Measurements from ENCODE around the gene FBLN2.

FBLN2 gene

GRCh38 chr3:13587442-13587841 is 38.5 kb downstream of the FBLN2 start:
- Histone ChIP-seq H3K4me1 (ENCODE audit: control insufficient read depth, insufficient read depth, low read depth, low read length) (peaks cover 6% of the 10 kb centered on the region), H3K27ac (ENCODE audit: low read length, poor library complexity, severe bottlenecking) (no peak overlapping the region), H3K4me3 (ENCODE audit: insufficient read depth in 1 of 2, low read depth in 1 of 2, low read length in 2 of 2) (no peak overlapping the region), H3K36me3 (ENCODE audit: control insufficient read depth in 1 of 2, insufficient read depth in 2 of 2, low read depth in 1 of 2, low read length in 2 of 2) (peaks cover 0 to 42% of the 10 kb centered on the region in 2 experiments), H4K8ac (ENCODE audit: low read length) (no peak overlapping the region), H2AK5ac (ENCODE audit: low read length, severe bottlenecking) (no peak overlapping the region), H2BK5ac (ENCODE audit: low read depth, low read length, poor library complexity, severe bottlenecking) (no peak overlapping the region), H4K91ac (ENCODE audit: low read length) (no peak overlapping the region), H2BK120ac (ENCODE audit: low read depth, low read length) (no peak overlapping the region), H3K27me3 (ENCODE audit: control insufficient read depth in 1 of 2, insufficient read depth in 1 of 2, low read length in 2 of 2) (no peaks in the 10 kb centered on the region), H3K9me3 (ENCODE audit: control insufficient read depth, low read length) (no peaks in the 10 kb centered on the region), H3K18ac (ENCODE audit: low read depth in 1 of 2, low read length in 2 of 2) (no peak overlapping the region), H3K79me1 (replicated peaks; ENCODE audit: low read length, poor library complexity, severe bottlenecking) (no peaks in the 10 kb centered on the region), H2BK12ac (ENCODE audit: low read length in 2 of 2) (no peak overlapping the region), H2BK15ac (ENCODE audit: low read depth, poor library complexity, severe bottlenecking) (no peak overlapping the region), H3K23ac (ENCODE audit: low read length in 2 of 2) (no peak overlapping the region), H3K4me2 (ENCODE audit: low read length, poor library complexity, severe bottlenecking) (no peak overlapping the region), H3K4ac (ENCODE audit: low read depth in 1 of 2, low read length in 2 of 2) (no peak overlapping the region), H2AFZ (ENCODE audit: low read depth, low read length) (no peak overlapping the region), H3K14ac (ENCODE audit: low read length in 2 of 2) (no peak overlapping the region), H3K9ac (ENCODE audit: low read length) (no peak overlapping the region)
- 61% methylated on average over 2 of the region's 3 CpGs for WGBS
- DNase-seq: no peak

GRCh38 chr3:13588221-13588701 is 39.3 kb downstream of the FBLN2 start:
- Histone ChIP-seq H3K27me3 (ENCODE audit: control insufficient read depth in 1 of 2, insufficient read depth in 1 of 2, low read length in 2 of 2) (no peaks in the 10 kb centered on the region), H2BK15ac (ENCODE audit: low read depth, poor library complexity, severe bottlenecking) (no peak overlapping the region), H3K4me3 (ENCODE audit: insufficient read depth in 1 of 2, low read depth in 1 of 2, low read length in 2 of 2) (no peak overlapping the region), H3K4me1 (ENCODE audit: control insufficient read depth, insufficient read depth, low read depth, low read length) (no peaks in the 10 kb centered on the region), H4K8ac (ENCODE audit: low read length) (no peak overlapping the region), H3K4me2 (ENCODE audit: low read length, poor library complexity, severe bottlenecking) (no peak overlapping the region), H2AK5ac (ENCODE audit: low read length, severe bottlenecking) (no peak overlapping the region), H3K9ac (ENCODE audit: low read length) (no peak overlapping the region), H4K91ac (ENCODE audit: low read length) (no peak overlapping the region), H3K27ac (ENCODE audit: low read length, poor library complexity, severe bottlenecking) (no peak overlapping the region), H3K36me3 (ENCODE audit: control insufficient read depth in 1 of 2, insufficient read depth in 2 of 2, low read depth in 1 of 2, low read length in 2 of 2) (peaks cover 0 to 44% of the 10 kb centered on the region in 2 experiments), H3K18ac (ENCODE audit: low read depth in 1 of 2, low read length in 2 of 2) (no peak overlapping the region), H2BK120ac (ENCODE audit: low read depth, low read length) (no peak overlapping the region), H2BK12ac (ENCODE audit: low read length in 2 of 2) (no peak overlapping the region), H3K79me1 (replicated peaks; ENCODE audit: low read length, poor library complexity, severe bottlenecking) (no peaks in the 10 kb centered on the region), H3K23ac (ENCODE audit: low read length in 2 of 2) (no peak overlapping the region), H3K4ac (ENCODE audit: low read depth in 1 of 2, low read length in 2 of 2) (no peak overlapping the region), H3K9me3 (ENCODE audit: control insufficient read depth, low read length) (no peaks in the 10 kb centered on the region), H3K14ac (ENCODE audit: low read length in 2 of 2) (no peak overlapping the region), H2AFZ (ENCODE audit: low read depth, low read length) (no peak overlapping the region), H2BK5ac (ENCODE audit: low read depth, low read length, poor library complexity, severe bottlenecking) (no peak overlapping the region)
- DNase-seq: no peak
- 87% methylated on average over 13 of the region's 16 CpGs for WGBS

- Histone ChIP-seq H2BK15ac (ENCODE audit: low read depth, poor library complexity, severe bottlenecking) (no peak overlapping the region), H2BK5ac (ENCODE audit: low read depth, low read length, poor library complexity, severe bottlenecking) (no peak overlapping the region), H2AK5ac (ENCODE audit: low read length, severe bottlenecking) (no peak overlapping the region), H2AFZ (ENCODE audit: low read depth, low read length) (no peak overlapping the region), H3K27me3 (ENCODE audit: control insufficient read depth in 1 of 2, insufficient read depth in 1 of 2, low read length in 2 of 2) (peaks cover 0 to 1% of the 10 kb centered on the region in 2 experiments), H2BK120ac (ENCODE audit: low read depth, low read length) (no peak overlapping the region), H2BK12ac (ENCODE audit: low read length in 2 of 2) (no peak overlapping the region), H3K4me2 (ENCODE audit: low read length, poor library complexity, severe bottlenecking) (no peak overlapping the region), H3K4ac (ENCODE audit: low read depth in 1 of 2, low read length in 2 of 2) (no peak overlapping the region), H4K91ac (ENCODE audit: low read length) (no peak overlapping the region), H3K9me3 (ENCODE audit: control insufficient read depth, low read length) (no peaks in the 10 kb centered on the region), H3K23ac (ENCODE audit: low read length in 2 of 2) (no peak overlapping the region), H4K8ac (ENCODE audit: low read length) (no peak overlapping the region), H3K14ac (ENCODE audit: low read length in 2 of 2) (no peak overlapping the region), H3K27ac (ENCODE audit: low read length, poor library complexity, severe bottlenecking) (no peak overlapping the region), H3K9ac (ENCODE audit: low read length) (no peak overlapping the region), H3K4me3 (ENCODE audit: insufficient read depth in 1 of 2, low read depth in 1 of 2, low read length in 2 of 2) (no peak overlapping the region), H3K79me1 (replicated peaks; ENCODE audit: low read length, poor library complexity, severe bottlenecking) (no peaks in the 10 kb centered on the region), H3K4me1 (ENCODE audit: control insufficient read depth, insufficient read depth, low read depth, low read length) (no peaks in the 10 kb centered on the region), H3K36me3 (ENCODE audit: control insufficient read depth in 1 of 2, insufficient read depth in 2 of 2, low read depth in 1 of 2, low read length in 2 of 2) (peaks cover 0 to 43% of the 10 kb centered on the region in 2 experiments), H3K18ac (ENCODE audit: low read depth in 1 of 2, low read length in 2 of 2) (no peak overlapping the region)
- 87% methylated on average over 4 of the region's 4 CpGs for WGBS
- no peak for DNase-seq
Measured at GRCh38 chr3:13588993-13589392, 40.1 kb downstream of the FBLN2 start.

GRCh38 chr3:13590841-13591520 is 42.1 kb downstream of the FBLN2 start:
- Histone ChIP-seq H4K8ac (ENCODE audit: low read length) (no peak overlapping the region), H3K14ac (ENCODE audit: low read length in 2 of 2) (no peak overlapping the region), H3K18ac (ENCODE audit: low read depth in 1 of 2, low read length in 2 of 2) (no peak overlapping the region), H3K27me3 (ENCODE audit: control insufficient read depth in 1 of 2, insufficient read depth in 1 of 2, low read length in 2 of 2) (peaks cover 0 to 21% of the 10 kb centered on the region in 2 experiments), H3K79me1 (replicated peaks; ENCODE audit: low read length, poor library complexity, severe bottlenecking) (no peaks in the 10 kb centered on the region), H2AK5ac (ENCODE audit: low read length, severe bottlenecking) (no peak overlapping the region), H2BK12ac (ENCODE audit: low read length in 2 of 2) (no peak overlapping the region), H3K4ac (ENCODE audit: low read depth in 1 of 2, low read length in 2 of 2) (no peak overlapping the region), H2BK15ac (ENCODE audit: low read depth, poor library complexity, severe bottlenecking) (no peak overlapping the region), H2AFZ (ENCODE audit: low read depth, low read length) (no peak overlapping the region), H3K36me3 (ENCODE audit: control insufficient read depth in 1 of 2, insufficient read depth in 2 of 2, low read depth in 1 of 2, low read length in 2 of 2) (peaks cover 0 to 36% of the 10 kb centered on the region in 2 experiments), H4K91ac (ENCODE audit: low read length) (no peak overlapping the region), H2BK5ac (ENCODE audit: low read depth, low read length, poor library complexity, severe bottlenecking) (no peak overlapping the region), H3K4me1 (ENCODE audit: control insufficient read depth, insufficient read depth, low read depth, low read length) (peaks cover 8% of the 10 kb centered on the region), H3K9me3 (ENCODE audit: control insufficient read depth, low read length) (no peaks in the 10 kb centered on the region), H3K9ac (ENCODE audit: low read length) (peak overlapping the region; percentile 53), H3K4me3 (ENCODE audit: insufficient read depth in 1 of 2, low read depth in 1 of 2, low read length in 2 of 2) (no peak overlapping the region), H3K23ac (ENCODE audit: low read length in 2 of 2) (no peak overlapping the region), H3K27ac (ENCODE audit: low read length, poor library complexity, severe bottlenecking) (no peak overlapping the region), H3K4me2 (ENCODE audit: low read length, poor library complexity, severe bottlenecking) (no peak overlapping the region), H2BK120ac (ENCODE audit: low read depth, low read length) (no peak overlapping the region)
- DNase-seq: no peak
- 93% methylated on average over 2 of the region's 3 CpGs for WGBS

Data from mesenchymal stem cell (in vitro differentiated cells and primary cell).